Left renal cortex interstitium (tissue), 4 donors: ENCODE measurements around the gene CRMP1. TPM values are rescaled to one million over a fixed set of nuclear protein-coding genes. Genes with fewer than 3 reads are reported as not detected.
"Not testable (repeated sequence)": the region's sequence is repeated elsewhere in the genome, so short reads cannot be mapped to it uniquely, and the experiment has no call there.

Experiments
- DNase-seq, 4 donors: peaks; one replicate each; pipeline ENCODE4 v3.0.0-alpha.2; 2013; ENCODE audit warnings: low read depth in 4 of 4, low spot score in 2 of 4, missing footprints in 1 of 4
- polyA plus RNA-seq, 4 donors: library from polyadenylated mRNA; unstranded; fragments of 120-200 nt; gene quantifications; one replicate each; pipeline ENCODE4 v1.2.1, GENCODE V29; 2013; ENCODE audit not compliant: insufficient read length in 4 of 4

Gene CRMP1
- polyA plus RNA-seq, 4 donors = 39.5 to 66.7 (median 57.7) TPM

DNA sequence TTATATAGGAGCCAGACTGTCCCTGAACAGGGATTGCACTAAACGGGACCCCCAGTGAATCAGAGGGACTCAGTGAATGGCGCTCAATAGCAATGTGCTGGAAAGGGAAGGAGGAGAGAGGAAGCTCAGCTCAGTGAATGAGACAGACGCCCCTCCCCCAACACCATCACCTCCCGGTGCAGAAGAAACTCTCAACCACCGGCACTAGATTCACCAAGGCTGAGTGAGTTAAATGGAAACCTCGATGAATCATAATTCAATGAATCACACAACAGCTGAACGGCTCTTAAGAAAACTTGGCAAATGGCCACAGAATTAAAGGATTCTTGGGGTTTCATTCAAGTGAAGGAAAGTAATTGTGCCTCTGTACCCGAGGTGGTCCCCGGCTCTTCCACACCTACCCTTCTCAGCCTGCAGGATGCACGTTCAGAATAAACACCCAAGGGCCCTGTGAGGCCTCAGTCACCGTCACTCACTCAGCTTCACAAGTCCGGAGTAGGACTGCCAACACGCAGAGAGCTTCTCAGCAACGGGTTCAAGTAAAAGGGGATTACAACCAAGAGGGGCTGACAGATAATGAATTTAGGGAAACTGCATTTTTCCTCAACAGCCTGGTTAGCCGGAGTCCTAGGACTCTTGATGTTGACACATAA is 29.3 kb downstream of the CRMP1 start:
- no peak for DNase-seq

DNA sequence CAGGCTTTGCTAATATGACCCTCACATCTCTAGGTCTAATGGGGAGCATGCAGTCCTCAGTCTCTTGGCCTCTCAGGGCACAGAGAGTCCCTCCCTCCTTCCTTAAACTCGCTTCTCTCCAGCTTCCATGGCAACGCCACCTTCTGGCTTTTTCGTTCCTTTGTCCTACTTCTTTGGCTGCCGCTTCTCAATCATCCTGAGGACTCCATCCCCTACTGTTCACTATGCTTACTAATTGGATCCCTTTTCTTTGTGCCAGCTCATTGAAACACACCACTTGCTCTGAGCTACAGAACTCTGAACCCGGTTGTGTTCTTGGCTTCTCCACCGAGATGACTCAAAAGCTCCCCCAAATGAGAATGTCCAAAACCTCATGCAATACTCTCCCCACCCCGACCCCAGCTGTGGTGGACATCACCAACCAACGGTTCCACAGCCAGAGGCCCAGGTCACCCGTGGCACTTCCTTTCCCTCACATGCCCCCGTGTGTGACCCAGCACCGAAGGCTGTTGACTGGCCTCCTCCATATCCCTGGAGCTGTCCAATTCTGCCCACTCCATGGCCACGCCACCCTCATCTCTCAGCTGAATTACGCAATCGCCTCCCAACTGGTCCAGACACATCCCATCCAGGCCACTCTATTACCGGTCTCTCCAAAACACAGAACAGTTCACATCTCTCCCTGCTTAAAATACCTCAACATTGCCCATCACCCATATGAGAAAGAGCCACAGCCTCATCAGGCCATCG is 34.7 kb downstream of the CRMP1 start:
- DNase-seq = no peak

DNA sequence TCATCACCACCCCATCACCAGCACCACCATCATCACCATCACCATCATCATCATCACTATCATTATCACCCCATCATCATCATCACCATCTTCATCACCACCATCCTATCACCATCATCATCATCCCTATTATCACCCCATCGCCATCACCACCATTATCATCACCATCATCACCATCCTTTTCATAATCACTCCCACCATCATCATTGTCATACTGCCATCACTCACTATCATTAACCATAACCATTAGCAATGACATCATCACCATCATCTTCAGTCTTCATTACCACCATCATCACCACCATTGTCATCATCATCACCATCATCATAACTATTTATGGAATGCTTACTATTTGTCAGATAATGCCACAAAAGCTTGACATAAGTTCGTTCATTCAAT is 35.7 kb downstream of the CRMP1 start:
- no peak for DNase-seq

DNA sequence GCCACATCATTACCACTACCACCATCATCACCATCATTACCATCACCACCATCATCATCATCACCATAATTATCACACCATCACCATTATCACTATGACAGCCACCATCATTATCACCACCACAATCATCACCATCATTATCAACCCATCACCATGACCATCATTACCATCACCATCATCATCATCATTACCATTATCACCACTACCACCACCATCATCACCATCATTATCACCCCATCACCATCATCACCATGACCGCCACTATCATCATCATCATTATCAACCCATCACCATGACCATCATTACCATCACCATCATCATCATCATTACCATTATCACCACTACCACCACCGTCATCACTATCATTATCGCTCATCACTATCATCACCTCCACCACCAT is 36.5 kb downstream of the CRMP1 start:
- DNase-seq = not testable (repeated sequence)

DNA sequence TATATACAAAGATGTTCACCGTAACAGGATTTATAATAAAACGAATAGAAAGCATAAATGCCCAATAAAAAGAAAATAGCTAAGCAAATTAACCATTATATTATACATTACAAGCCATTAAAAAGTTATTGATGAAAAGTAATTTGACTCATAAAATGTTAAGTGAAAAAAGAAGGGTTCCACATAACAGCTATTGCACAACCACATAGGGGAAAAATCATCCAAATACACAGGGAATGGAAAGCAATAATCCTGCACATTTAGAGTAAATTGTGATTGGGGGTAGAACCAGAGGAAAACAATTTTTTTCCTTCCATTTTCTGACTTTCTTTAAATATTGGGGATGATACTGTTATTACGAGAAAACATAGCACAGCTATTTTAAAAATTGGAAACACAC is 38.0 kb downstream of the CRMP1 start:
- no peak for DNase-seq

DNA sequence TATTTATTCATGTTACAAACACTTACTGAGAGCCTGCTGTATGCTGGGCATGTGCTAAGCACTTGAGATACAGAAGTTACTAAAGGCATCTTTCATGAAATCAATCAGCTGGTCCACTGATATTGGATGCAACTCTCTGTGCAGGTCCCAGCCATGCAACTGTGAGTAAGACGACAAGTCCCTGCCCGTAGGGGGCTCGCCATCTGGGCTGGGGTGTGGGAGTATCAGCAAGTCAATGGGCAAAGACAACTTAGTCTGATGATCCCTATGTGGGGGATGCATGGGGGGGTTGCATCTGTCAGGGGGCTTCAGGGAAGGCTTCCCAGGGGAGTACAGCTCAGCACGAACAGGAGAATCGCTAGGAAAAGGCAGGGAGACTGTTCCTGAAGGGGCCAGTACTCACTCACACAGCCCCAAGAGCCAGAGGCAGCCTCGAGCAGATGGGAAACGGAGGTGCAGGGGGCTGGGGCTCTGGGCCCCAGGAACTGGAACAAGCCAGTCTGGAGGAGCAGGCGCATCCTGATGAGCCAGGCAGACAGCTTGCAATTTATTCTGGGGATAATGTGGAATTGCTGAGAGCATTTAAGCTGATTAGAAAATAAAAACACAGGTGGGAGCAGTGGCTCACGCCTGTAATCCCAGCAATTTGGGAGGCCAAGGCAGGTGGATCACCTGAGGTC is 40.2 kb downstream of the CRMP1 start:
- no peak for DNase-seq

DNA sequence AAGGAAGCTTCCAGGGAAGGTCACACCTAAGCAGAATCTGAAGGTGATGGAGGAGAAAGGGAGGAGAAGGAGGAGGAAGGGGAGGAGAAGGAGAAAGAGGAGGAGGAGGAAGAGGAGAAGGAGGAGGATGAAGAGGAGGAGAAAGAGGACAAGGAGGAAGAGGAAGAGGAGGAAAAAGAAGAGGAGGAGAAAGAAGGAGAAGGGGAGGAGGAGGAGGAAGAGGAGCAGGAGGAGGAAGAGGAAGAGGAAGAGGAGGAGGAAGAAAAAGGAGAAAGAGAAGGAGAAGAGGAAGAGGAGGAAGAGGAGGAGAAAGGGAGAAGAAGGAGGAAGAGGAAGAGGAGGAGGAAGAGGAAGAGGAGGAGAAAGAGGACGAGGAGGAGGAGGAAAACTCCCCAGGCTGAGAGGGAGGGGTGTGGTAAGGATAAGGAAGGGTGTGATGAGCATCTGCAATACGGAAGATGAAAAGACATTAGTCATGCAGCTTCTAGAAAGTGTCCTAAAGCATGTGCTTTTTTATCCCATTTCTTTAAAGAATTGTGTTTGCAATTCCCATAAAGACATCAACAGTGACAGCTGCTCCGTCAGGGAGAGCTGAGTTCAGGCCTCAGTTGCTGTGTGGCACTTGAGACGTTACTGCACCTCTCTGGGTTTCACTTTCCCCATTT is 41.1 kb downstream of the CRMP1 start:
- DNase-seq = no peak

DNA sequence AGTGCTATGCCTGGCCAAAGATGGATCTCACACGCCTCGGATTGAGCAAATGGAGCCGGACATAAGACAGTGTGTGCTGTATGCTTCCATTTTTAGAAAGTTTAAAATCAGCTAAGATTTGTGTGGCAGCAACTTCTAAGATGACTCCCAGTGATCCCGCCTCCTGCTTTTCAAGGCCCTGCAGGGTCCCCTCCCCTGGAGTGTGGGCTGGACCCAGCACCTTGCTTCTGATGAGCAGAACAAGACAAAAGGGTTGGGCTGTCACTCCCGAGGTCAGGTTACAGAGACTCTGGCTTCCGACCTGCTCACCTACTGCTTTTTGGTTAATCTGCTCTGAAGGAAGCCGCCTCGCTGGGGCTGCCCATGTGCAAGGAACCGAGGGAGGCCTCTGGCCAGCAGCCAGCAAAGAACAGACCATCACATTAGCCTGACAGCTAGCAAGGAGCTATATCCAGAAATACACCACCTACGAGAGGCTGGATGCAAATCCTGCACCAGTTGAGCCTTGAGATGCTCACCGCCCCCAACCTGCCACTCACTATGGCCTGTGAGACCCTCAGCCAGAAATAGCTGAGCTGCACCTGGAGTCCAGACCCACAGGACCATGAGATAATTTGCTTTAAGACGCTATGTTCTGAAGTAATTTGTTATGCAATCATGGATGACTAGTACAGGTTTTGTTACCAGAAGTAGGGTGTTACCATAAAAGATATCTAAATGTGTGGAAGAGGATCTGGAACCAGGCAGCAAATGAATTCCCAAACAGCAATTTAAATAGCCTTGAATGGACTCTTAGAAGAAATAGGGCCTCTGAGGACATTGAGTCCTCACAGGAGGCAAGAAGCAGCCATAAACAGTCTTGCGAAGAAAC is 47.6 kb downstream of the CRMP1 start:
- DNase-seq = no peak

DNA sequence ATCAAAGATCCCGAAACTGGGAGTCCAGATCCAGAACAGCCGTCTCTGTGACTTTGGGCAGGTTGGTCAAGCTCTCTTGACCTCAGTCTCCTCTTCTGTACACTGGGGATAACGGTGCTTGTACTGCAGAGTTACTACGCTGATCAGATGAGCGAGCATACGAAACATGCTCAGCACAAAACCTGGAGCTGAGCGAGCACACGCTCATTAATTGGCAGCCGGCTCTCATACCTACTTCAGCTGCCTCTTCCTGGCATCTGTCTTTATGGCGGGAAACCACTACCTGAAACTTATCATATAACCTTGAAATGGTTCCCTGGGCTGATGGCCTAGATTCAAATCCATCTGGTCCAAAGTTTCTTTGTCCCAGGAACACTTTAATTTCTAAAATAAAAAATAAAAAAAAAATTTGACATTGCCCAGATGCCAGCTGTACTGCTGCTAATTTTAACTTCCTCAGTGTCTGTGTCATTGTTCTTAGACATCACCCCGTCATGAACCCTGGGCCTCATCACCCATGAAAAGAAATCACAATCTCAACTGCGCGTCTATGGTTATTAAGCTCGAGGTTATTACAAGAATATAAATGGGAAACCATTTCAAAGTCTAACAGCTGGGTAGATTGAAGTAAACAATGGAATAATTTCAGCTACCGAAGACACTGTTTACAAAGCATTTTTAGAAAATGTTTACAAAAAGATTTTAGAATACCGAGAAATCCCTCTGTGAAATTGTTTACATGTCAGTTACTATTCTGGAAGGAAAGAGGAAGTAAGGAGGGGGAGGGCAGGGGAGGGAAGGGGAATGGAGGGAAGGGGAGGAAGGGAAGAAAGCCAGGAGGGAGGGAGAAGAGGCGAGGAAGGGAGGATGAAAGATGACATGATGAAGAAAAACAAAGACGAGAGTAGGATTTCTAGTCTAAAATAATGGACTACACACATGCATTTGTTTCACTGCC is 49.0 kb downstream of the CRMP1 start:
- no peak for DNase-seq

DNA sequence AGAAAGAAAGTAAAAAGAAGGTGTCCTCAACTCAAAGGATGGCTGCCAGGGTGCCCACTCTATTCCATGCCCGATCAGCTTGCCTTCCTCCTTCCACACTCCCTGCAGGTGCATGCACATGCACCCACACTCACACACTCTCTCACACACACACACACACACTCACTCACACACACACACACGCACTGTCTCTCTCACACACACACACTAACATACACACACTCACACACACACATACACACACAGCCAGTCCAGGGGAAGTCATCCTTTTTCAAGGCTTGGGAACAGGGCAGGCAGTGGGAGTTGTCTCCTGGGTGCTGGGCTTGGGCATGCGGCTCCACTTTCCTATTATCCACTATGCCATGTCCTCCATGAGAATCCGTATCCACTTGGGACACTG is 50.4 kb downstream of the CRMP1 start:
- DNase-seq = no peak

DNA sequence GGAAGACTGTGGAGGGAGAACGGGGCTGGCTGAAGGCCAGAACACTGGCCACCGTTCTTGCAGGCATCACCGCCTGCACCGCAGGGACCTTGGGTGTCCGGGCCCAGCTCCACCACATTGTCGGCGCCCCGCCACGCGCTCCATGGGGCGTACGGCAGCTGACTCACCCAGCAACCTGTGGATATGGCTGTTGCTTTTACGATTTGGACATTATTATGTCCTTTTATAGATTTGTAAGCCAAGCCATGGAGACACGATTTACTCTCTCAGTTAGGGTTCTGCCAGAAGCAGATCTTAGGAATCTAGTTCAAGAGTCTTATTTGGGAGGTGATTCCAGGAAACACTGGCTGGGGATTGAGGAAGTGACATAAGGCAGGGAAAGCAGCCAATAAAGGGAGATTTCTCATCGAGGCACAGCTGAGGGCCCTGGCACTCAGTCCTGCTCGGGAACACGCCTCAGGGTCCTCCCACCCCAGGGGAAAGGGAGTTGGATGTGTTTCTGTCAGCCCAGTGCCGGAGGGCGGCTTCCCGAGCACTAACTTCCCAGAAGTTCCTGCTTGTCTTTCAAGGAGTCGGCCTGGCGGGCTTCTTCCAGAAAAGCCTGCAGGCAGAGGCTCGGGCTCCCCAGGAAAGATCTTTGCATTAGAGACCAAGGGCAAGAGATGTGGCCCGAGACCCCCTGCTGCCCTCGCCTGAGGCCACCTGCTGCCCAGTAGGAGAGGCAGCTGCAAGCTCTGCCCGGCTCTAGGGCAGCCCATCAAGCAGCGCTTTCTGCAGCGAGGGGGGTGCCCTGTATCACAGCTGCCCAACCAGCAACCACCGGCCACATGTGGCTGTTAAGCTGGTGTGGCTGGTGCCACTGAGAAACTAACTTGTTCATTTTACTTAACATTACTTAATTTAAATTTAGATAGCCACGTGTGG is 52.9 kb downstream of the CRMP1 start:
- no peak for DNase-seq

DNA sequence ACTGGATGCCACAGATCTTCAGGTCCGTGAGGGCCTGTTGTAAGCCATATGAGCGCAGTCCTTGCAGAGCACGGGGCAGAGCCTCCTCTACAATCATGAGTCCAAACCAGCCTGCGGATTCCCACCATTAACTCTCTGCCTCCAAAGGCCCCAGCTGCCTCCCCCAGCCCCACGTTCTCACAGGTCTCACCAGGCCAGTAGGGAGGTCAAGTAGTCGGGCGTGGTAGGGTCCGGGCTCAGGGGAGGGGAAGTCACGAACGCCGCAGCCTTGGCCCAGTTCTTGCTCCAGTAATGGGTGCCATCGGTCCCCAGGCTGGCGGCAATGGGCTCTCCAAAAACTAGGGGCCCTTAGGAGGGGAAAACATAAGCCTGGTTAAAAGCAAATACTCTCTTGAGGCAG is 53.6 kb downstream of the CRMP1 start:
- no peak for DNase-seq

DNA sequence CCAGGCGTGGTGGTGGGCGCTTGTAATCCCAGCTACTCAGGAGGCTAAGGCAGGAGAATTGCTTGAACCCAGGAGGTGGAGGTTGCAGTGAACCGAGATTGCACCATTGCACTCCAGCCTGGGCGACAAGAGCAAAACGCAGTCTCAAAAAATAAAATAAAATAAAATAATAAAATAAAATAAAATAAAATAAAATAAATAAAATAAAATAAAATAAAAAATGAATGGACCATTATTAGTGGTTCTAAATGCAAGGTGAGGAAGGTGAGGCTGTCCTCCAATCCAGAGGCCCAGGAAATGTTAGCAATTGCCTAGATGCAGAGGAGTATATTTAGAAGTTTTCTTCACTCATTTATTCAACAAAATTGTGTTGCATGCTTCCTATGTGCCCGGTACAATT is 55.4 kb downstream of the CRMP1 start:
- not testable (repeated sequence) for DNase-seq

DNA sequence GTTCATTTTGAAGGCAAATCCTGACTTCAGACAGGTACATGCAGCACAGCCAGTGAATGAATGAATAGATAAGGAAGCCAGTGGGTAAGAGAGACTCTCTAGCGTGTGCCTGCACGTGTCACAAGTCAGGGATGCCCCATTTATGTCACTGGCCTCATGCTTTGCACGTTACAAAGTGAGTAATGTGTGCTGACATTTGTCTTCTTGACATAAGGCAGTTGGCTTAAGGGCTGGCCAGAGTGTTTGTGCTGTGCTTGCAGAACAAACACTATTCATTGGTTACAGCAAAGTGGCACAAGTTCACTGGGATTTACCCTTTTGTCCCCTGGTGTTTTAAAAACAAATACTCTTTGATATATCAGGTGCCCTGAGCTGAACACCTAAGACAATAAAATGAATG is 55.9 kb downstream of the CRMP1 start:
- DNase-seq = no peak

DNA sequence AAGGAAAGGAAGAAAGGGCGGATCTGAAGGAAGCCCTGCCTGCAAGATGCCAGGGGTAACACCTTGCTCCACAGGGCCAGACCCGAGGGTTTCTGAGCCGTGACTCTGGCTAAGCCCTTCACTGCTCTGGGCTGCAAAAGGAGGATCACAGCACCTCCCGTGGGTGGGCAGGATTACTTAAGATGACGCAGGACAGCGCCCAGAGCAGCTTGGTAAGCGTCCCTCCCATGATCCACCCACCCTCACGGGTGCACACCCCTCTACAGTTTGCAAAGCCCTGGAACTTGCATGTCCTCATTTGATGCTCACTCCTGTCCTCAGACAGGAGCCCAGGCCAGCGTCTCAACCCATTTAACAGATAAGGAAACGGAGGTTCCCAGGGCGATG is 64.9 kb downstream of the CRMP1 start:
- no peak for DNase-seq

DNA sequence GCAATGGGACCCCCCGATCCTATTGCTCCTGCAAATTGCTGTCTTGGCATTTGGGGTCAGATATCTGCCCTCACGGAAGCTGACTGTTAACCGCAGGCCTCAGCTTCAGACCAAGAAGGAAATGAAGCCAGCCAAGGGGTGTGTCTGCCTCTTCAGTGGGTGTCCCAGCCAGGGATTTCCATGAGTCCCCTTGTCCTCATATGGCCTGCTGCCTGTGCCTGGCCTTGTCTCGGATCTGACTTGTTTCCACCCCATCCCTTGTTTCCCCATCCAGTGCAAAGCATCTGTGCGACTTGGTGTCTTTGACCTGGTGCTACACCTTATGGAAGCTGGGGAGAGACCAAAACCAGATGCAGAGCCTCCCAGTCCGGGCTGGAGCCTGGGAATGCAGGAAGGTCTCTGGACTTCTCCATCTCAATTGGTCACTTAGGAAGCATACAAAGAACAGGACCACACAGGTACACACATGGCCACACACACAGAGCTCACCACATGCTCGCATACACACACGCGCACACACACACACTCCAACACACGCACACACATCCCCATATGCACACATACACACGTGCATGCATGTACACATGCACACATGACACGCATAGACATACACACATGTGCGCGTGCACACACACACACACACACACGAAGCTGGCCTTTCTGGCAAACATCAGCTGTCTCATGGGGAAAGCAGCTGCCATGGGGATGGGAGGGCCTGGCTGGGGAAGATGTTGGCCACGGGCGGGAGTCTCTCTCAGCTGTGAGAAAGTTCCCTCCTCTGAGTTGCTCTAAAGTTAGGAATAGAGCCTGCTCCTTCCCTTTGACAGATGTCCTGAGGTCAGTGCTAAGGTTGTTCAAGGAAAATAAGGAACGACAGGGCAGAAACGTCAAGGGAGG is 65.5 kb downstream of the CRMP1 start:
- DNase-seq = no peak

DNA sequence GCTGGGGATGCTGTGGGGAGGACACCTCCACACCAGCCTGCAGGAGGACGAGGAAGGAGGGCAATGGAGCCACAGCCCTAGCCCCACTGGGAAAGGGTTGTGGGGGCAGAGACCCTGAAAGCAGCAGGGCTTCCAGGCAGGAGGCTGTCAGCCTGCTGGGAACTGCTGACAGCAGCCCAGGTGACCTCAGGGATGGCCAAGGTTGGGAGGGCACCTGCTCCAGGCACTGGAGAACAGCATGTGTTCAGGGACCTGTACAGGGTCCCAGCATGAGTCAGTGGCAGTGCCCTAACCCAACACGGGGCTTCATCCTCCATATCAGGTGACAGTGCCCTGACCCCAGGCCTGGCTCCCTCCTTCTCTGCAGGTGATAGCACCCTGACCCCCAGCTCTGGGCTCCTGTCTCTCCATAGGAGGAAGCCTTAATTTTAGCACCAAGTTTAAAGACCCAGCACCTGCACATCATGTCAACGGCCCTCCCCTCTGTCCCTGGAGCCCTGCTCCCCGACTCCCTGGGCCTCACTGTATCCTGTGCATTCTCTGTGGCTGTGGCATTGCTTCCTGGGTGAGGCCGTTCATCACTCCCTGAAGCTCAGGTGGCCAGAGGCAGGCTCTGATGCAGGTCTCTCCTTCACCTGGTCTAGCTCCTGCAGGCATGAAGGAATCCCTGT is 66.3 kb downstream of the CRMP1 start:
- no peak for DNase-seq
